IPS-18c (cell line): ENCODE measurements around the gene TRIOBP.

Experiments used
- H3K4me3 ChIP-seq: 2 replicates; pipeline ENCODE4 v1.7.0; 2013; ENCODE audit warnings: low read depth, mild to moderate bottlenecking, low read length, moderate library complexity; ENCODE audit not compliant: insufficient read depth
- H3K9me3 ChIP-seq: one replicate; pipeline ENCODE4 v1.6.1; 2013; ENCODE audit warnings: mild to moderate bottlenecking, low read length, moderate library complexity; ENCODE audit not compliant: control insufficient read depth, insufficient read depth

Gene TRIOBP

DNA sequence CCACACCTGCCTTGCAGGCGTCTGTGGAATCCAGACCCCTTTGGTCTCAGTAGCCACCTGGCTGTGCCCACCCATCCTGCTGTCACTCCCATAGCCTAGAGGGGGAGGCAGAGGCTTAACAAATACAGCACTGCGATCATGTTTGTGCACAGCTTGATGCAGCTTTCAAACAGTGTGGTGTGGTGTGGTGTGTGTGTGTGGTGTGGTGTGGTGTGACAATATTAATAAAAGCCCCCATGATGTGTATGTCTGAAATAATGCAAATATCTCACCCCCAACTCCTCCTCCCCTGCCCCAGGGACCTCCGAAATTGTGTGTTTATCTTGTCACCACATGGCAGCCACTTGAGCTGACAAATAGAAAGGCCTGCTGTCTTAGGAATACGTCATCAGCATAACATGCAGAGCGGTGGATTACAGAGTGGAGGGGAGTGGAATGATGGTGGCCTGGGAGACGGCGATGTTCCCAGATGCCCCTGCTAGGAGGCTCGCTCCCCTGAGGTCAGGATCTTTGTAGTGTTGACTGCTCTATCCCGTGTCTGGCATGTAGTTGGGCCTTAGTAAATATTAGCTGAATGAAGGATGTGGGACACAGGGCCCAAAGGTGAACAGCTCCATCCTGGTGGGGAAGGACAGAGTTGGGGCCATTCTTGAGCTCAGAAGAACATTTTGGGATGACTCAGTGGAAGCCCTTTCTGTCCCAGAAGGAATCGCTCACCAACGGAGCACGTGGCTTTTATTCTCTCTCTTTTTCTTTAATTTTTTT lies 35.5 kb upstream of the TRIOBP start:
- H3K4me3 ChIP-seq = no peak overlapping the region
- no peaks in the 10 kb centered on the region for H3K9me3 ChIP-seq

DNA sequence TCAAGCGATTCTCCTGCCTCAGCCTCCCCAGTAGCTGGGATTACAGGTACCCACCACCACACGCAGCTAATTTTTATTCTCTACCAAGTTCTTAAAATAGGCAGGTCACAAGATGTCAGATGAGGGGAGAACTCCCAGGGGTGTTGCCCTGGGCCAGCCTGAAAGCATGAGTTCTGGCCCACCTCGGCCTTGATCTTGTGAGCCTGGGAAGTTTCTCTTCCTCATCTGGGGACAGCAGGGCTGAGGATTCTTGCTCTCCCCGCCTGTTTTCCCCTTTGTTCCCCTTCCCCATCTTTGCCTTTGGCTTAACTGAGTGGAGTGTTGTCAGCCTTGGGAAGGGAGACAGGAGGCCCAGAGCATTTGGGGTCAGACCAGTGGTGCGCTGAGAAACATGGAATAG lies 34.8 kb upstream of the TRIOBP start:
- Histone ChIP-seq H3K4me3 (no peak overlapping the region), H3K9me3 (no peaks in the 10 kb centered on the region)

DNA sequence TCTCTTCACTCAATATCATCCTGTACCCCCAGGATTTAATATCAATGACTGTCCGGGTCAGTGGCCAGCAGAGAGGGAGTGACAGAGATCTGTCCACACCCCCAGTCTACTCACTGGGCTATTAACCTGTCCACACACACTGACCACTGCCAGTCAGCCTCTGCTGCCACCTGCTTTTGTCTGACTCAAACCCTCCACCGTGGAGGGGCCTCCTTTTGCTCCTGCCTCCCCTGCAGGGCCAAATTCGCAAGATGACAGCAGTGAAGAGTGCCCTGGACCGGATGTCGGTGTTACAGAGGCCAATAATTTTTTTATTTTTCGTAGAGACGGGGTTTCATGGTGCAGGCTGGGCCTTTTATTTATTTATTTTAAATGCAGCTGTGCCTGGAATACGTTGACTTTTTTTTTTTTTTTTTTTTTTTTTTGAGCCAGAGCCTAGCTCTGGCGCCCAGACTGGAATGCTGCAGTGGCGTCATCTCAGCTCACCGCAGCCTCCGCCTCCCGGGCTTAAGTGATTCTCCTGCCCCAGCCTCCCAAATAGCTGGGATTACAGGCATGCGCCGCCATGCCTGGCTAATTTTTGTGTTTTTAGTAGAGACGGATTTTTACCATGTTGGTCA lies 33.2 kb upstream of the TRIOBP start:
- Histone ChIP-seq H3K9me3 (no peaks in the 10 kb centered on the region), H3K4me3 (no peak overlapping the region)

GRCh38 chr22:37664249-37665101 lies 32.4 kb upstream of the TRIOBP start:
- no peaks in the 10 kb centered on the region for H3K9me3 ChIP-seq
- no peak overlapping the region for H3K4me3 ChIP-seq

DNA sequence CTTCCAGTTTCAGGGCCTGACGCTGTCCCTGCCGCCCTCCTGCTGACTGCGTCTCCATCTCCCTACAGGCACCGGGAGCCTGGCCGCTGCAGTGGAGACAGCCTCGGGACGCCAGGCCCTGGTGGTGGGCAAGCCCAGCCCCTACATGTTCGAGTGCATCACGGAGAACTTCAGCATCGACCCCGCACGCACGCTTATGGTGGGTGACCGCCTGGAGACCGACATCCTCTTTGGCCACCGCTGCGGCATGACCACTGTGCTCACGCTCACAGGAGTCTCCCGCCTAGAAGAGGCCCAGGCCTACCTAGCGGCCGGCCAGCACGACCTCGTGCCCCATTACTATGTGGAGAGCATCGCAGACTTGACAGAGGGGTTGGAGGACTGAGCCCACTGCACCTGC lies 31.4 kb upstream of the TRIOBP start:
- Histone ChIP-seq H3K4me3 (no peak overlapping the region), H3K9me3 (no peaks in the 10 kb centered on the region)

DNA sequence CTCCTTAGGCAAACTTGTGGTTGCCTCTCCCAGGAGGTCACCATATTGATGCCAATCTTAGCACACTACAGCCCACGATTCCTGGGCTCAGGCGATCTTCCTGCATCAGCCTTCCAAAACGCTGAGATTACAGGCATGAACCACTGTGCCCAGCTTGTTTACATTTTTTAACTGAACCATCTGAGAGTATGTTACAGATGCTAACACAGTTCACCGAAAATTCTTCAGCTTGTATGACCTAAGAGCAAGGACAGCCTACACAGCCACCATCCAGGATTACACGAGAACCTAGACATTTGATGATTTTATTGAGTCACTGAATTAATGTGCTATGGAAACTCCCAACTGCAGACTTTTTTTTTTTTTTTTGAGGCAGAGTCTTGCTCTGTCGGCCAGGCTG lies 27.3 kb upstream of the TRIOBP start:
- H3K4me3 ChIP-seq = no peak overlapping the region
- H3K9me3 ChIP-seq = no peaks in the 10 kb centered on the region

DNA sequence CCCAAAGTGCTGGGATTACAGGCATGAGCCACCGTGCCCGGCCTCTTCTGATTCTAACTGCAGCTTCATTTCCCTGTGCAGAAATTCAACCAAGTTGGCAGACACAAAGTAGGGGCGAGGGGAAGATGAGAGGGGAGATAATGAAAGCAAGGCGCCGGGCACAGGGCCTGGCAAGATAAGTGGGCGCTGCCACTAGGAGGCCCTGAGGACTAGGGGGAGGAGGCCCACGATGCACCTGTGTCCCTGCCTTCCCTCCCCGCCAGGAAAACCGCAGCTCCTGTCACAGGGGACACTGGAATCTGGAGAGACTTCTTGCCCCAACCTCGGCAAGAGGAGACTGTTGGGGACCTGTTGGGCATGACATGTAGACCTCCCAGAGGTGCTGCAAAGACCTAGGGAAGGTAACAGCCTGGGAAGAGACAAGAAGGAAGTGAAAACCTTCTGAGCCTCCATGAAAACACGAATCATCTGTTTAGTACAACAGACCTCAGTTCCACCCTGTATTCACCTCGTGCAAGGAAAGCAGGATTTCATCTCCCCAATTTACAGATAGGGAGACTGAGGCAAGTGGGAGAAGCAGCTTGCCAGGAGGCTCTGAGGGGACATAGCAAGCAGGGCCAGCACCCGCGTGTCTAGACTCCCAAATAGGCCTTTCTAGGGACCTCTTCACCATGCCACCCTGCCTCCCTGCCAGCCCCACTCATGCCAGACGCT lies 24.5 kb upstream of the TRIOBP start:
- H3K9me3 ChIP-seq = no peaks in the 10 kb centered on the region
- no peak overlapping the region for H3K4me3 ChIP-seq

- H3K4me3 ChIP-seq = no peak overlapping the region
- no peaks in the 10 kb centered on the region for H3K9me3 ChIP-seq
Observed at GRCh38 chr22:37672920-37673455, 23.9 kb upstream of the TRIOBP start.

GRCh38 chr22:37674248-37674647 lies 22.6 kb upstream of the TRIOBP start:
- H3K4me3 ChIP-seq = no peak overlapping the region
- no peaks in the 10 kb centered on the region for H3K9me3 ChIP-seq

DNA sequence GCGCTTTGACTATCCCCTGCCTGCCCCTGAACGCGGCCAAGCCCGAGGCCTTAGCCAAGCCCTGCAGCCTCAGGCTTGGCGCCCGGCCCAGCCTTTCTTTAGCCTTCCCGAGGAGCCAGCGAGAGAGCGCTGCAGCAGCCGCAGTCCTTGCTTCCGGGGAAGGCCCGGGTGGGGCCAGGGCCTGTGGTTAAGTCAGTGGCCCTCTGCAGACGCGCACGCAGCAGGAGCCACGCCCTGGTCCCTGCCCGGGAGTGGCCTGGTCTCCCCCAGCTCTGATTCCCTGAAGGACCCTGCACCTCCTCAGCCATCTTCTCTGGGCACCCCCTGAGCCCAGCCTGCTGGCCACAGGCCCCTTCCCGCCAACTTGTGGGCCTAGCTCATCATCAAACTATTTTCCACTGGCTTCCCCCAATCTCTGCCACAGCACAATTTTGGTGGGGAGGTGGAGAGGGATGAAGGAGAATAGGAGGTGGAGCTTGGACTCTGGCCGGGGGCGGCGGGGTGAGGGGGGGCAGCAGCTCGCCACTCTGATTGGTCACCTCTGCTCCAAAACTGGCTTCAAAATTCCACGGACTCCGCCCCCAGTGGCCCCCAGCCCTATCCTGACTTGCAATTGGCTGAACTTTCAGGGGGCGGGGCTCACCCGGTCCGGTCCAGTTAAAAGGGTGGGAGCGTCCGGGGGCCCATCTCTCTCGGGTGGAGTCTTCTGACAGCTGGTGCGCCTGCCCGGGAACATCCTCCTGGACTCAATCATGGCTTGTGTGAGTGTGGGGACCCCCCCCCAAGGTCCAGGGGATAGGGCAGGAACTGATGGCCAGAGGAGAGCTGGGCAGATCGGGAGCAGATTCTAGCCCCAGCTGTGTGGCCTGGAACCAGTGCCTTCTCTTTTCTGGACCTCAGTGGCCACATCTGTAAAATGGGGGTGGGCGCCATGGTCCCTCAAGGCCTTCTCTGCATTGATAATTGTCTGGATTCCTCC lies 21.6 kb upstream of the TRIOBP start, which contains the start of gene LGALS1:
Gene LGALS1, plus strand, starts transcription at position 686 of the 979 bp plus-strand sequence. Its CDS starts 67 bp downstream, at position 753.
- no peaks in the 10 kb centered on the region for H3K9me3 ChIP-seq

DNA sequence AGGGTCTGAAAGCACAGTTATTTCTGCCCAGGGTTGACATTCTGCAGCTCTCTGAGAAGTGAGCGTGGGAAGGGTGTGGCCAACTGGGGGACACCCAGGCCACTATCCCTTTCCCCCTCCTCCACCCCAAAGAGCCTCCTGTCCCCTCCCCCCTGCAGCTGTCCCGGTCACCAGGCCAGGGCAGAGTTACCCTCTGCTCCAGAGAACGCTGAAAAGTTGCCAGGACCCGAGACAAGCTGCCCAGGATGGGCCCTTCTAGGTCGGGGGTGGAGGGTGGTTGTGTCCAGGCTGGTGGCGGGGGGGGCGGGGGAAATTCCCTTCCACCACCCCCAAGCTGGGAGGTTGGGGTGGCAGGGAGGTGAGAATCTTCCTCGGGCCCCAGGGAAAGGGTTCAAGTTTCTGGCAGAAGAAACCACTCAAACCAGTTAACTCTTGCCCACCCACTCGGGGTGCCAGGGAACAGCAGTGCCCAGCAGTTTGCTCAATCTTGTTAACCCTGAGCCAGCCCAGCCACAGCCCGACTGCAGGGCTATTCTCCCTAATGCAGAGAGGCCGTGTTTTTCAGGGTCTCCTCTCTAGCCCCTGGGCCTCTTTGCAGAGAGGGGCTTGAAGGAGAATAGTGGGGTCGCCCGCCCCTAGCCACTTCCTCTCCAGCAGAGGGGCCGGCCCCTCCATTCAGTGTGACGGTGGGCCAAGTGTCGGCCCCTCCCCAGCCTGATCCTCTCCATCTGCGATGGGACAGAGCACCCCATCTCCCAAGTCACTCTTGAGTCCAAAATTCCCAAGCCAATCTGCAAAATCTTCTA lies 20.7 kb upstream of the TRIOBP start:
- peak overlapping the region; percentile 46 for H3K4me3 ChIP-seq
- no peaks in the 10 kb centered on the region for H3K9me3 ChIP-seq

More for the DNA sequence above, 21.6 kb upstream of the TRIOBP start, which contains the start of gene LGALS1:
- H3K4me3 ChIP-seq = peak within 1 kb of the TSS; percentile 46

DNA sequence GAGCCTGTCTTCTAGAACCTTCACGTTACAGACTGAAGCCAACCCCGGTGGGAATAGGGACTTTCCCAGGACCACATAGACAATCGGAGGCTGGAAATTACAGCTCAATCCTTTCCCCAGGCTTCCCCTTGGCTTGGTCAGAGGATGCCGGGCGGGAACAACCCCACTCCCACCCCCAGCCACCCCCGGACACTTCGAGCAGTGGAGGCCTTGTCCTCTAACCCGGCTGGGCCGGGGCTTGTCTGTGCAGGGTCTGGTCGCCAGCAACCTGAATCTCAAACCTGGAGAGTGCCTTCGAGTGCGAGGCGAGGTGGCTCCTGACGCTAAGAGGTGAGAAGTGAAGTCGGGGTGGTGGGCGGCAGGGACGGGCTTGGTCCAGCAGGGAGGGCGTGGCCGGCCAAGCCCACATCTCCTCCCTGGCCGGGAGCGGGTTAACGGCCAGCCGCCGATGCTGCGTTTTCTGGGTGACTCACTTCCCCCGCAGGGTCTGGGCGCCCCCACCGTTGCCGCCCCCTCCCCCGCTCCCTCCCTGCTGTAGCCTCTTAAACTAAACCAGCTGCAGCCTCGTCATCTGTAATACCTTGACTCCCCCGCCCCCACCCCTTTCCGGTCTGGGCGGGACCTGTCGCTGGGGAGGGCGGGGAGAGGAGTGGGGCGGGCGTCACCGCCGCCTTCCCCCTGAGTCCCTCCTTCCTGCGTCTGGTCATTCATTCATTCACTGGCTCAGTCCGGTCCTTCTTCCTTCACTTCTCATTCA lies 19.9 kb upstream of the TRIOBP start:
- Histone ChIP-seq H3K4me3 (peak overlapping the region; percentile 46), H3K9me3 (no peaks in the 10 kb centered on the region)

DNA sequence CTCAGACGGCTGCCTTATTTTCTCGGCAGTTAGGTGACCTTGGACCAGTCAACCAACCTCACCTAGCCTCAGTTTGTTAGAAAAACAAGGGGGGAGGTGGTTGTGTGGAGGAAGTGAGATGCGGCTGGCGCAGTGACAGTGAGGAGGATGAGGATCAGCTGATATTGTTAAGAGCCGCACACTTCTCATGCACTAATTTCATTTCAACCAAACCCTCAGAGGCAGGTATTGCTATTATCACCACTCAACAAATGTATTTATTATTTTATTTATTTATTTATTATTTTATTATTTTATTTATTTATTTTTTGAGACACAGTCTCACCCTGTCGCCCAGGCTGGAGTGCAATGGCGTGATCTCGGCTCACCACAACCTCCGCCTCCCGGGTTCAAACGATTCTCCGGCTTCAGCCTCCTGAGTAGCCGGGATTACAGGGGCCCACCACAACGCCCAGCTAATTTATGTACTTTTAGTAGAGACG lies 19.3 kb upstream of the TRIOBP start:
- peak overlapping the region; percentile 46; the same call in 1 of the 2 replicates for H3K4me3 ChIP-seq
- no peaks in the 10 kb centered on the region for H3K9me3 ChIP-seq

GRCh38 chr22:37678372-37678771 lies 18.5 kb upstream of the TRIOBP start:
- no peaks in the 10 kb centered on the region for H3K9me3 ChIP-seq
- H3K4me3 ChIP-seq = no peak overlapping the region
